ENCODE results near the gene TESK2.
A peak's percentile ranks its signal among the peaks of the same experiment; 100 is the strongest.
"Not testable (repeated sequence)": the region's sequence is repeated elsewhere in the genome, so short reads cannot be mapped to it uniquely, and the experiment has no call there.

Gene TESK2

DNA sequence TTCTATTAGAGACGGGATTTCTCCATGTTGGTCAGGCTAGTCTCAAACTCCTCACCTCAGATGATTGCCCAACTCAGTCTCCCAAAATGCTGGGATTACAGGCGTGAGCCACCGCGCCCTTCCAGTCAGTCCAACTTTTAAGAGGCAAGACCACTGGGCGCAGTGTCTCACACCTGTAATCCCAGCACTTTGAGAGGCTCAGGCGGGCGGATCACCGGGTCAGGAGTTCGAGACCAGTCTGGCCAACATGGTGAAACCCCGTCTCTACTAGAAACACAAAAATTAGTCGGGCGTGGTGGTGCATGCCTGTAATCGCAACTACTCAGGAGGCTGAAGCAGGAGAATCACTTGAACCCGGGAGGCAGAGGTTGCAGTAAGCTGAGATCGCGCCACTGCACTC, 28.8 kb upstream of the TESK2 start:
- not testable (repeated sequence) for H2BK15ac ChIP-seq (replicated peaks; ENCODE audit: low read depth); H3K4ac ChIP-seq (ENCODE audit: low read depth, low read length); H3K4me3 ChIP-seq (ENCODE audit: low read length); DNase-seq; H3K23ac ChIP-seq (ENCODE audit: low read length); H3K56ac ChIP-seq (ENCODE audit: low read length); H3K27me3 ChIP-seq (ENCODE audit: insufficient read depth, low read length, poor library complexity); H3K27ac ChIP-seq (ENCODE audit: low read depth, low read length); H4K8ac ChIP-seq (ENCODE audit: low read depth, low read length); H4K5ac ChIP-seq (ENCODE audit: low read length); H3K18ac ChIP-seq (ENCODE audit: low read length); H2AK5ac ChIP-seq (ENCODE audit: low read length); H3K4me1 ChIP-seq (ENCODE audit: control insufficient read depth, low read depth, low read length); H2BK5ac ChIP-seq (ENCODE audit: low read length); H2BK120ac ChIP-seq (ENCODE audit: low read depth, low read length)
- peak overlapping the region; percentile 26 for H3K4me2 ChIP-seq (ENCODE audit: low read length)
- peaks cover 14% of the 10 kb centered on the region for H3K36me3 ChIP-seq (ENCODE audit: control insufficient read depth, insufficient read depth, low read length)
- peaks cover 11% of the 10 kb centered on the region for H3K79me1 ChIP-seq (ENCODE audit: low read length)
- peaks cover 51% of the 10 kb centered on the region for H3K79me2 ChIP-seq (ENCODE audit: control insufficient read depth, insufficient read depth, low read length)
- WGBS (ENCODE audit: extremely low coverage, insufficient coverage, low lambda C conversion rate) = no CpG with 5 or more reads among the region's 16 CpGs
- H3K9ac ChIP-seq (ENCODE audit: low read length) = peak overlapping the region; percentile 67

DNA sequence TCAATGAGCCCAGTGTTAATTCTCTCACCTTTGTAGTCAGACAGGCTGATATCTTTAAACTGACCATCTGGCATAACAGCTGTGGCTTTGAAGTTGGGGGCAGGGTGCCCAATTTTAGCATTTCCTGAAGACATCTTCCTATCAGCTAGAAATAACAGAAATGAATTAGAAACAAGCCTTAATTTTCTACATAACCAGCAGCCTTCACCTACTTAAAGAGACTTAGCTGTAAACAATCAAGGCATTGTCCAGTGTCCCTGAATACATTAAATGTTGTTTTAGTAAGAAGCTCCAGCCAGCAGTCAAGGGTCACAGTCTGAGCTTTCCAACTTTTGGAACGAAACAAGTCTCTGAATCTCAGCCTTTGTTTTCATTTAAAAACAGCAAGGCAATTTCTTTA, 27.9 kb upstream of the TESK2 start:
- H3K27me3 ChIP-seq (ENCODE audit: insufficient read depth, low read length, poor library complexity) = no peaks in the 10 kb centered on the region
- H3K79me1 ChIP-seq (ENCODE audit: low read length) = peaks cover 11% of the 10 kb centered on the region
- no peaks in the 10 kb centered on the region for H3K4me1 ChIP-seq (ENCODE audit: control insufficient read depth, low read depth, low read length)
- H3K4me3 ChIP-seq (ENCODE audit: low read length) = no peak overlapping the region
- H2BK120ac ChIP-seq (ENCODE audit: low read depth, low read length) = no peak overlapping the region
- H4K8ac ChIP-seq (ENCODE audit: low read depth, low read length) = no peak overlapping the region
- no peak overlapping the region for H2BK15ac ChIP-seq (replicated peaks; ENCODE audit: low read depth)
- peaks cover 20% of the 10 kb centered on the region for H3K36me3 ChIP-seq (ENCODE audit: control insufficient read depth, insufficient read depth, low read length)
- no peak overlapping the region for H2AK5ac ChIP-seq (ENCODE audit: low read length)
- no peak overlapping the region for H3K4ac ChIP-seq (ENCODE audit: low read depth, low read length)
- no peak overlapping the region for H3K18ac ChIP-seq (ENCODE audit: low read length)
- H4K5ac ChIP-seq (ENCODE audit: low read length) = no peak overlapping the region
- no CpG with 5 or more reads among the region's 1 CpG for WGBS (ENCODE audit: extremely low coverage, insufficient coverage, low lambda C conversion rate)
- H2BK5ac ChIP-seq (ENCODE audit: low read length) = no peak overlapping the region
- no peak for DNase-seq
- no peak overlapping the region for H3K23ac ChIP-seq (ENCODE audit: low read length)
- no peak overlapping the region for H3K27ac ChIP-seq (ENCODE audit: low read depth, low read length)
- H3K79me2 ChIP-seq (ENCODE audit: control insufficient read depth, insufficient read depth, low read length) = peaks cover 51% of the 10 kb centered on the region
- no peak overlapping the region for H3K56ac ChIP-seq (ENCODE audit: low read length)
- peak overlapping the region; percentile 12 for H3K9ac ChIP-seq (ENCODE audit: low read length)
- peak overlapping the region; percentile 9 for H3K4me2 ChIP-seq (ENCODE audit: low read length)

DNA sequence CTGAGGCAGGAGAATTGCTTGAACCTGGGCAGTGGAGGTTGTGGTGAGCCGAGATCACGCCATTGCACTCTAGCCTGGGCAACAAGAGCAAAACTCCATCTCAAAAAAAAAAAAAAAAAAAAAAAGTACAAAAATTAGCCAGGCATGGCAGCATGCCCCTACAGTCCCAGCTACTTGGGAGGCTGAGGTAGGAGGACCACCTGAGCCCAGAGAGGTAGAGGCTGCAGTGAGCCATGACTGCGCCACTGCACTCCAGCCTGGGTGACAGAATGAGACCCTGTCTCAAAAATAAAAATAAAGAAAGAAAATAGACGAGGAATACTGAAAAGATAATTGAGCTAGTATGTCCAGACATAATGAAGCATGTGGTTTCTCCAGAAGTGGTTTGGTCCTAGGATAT, 27.4 kb upstream of the TESK2 start:
- not testable (repeated sequence) for H3K4me2 ChIP-seq (ENCODE audit: low read length); DNase-seq; H3K23ac ChIP-seq (ENCODE audit: low read length); H3K9ac ChIP-seq (ENCODE audit: low read length); H3K56ac ChIP-seq (ENCODE audit: low read length); H2BK5ac ChIP-seq (ENCODE audit: low read length); H4K8ac ChIP-seq (ENCODE audit: low read depth, low read length); H3K4me1 ChIP-seq (ENCODE audit: control insufficient read depth, low read depth, low read length); H3K18ac ChIP-seq (ENCODE audit: low read length); H3K27ac ChIP-seq (ENCODE audit: low read depth, low read length); H4K5ac ChIP-seq (ENCODE audit: low read length); H2AK5ac ChIP-seq (ENCODE audit: low read length); H3K4ac ChIP-seq (ENCODE audit: low read depth, low read length); H3K4me3 ChIP-seq (ENCODE audit: low read length); H2BK120ac ChIP-seq (ENCODE audit: low read depth, low read length); H2BK15ac ChIP-seq (replicated peaks; ENCODE audit: low read depth); H3K27me3 ChIP-seq (ENCODE audit: insufficient read depth, low read length, poor library complexity)
- H3K36me3 ChIP-seq (ENCODE audit: control insufficient read depth, insufficient read depth, low read length) = peaks cover 25% of the 10 kb centered on the region
- H3K79me2 ChIP-seq (ENCODE audit: control insufficient read depth, insufficient read depth, low read length) = peaks cover 51% of the 10 kb centered on the region
- H3K79me1 ChIP-seq (ENCODE audit: low read length) = peaks cover 11% of the 10 kb centered on the region
- WGBS (ENCODE audit: extremely low coverage, insufficient coverage, low lambda C conversion rate) = no CpG with 5 or more reads among the region's 4 CpGs

- Histone ChIP-seq H3K4me3 (ENCODE audit: low read length) (no peak overlapping the region), H4K5ac (ENCODE audit: low read length) (no peak overlapping the region), H3K9ac (ENCODE audit: low read length) (no peak overlapping the region), H3K27me3 (ENCODE audit: insufficient read depth, low read length, poor library complexity) (no peaks in the 10 kb centered on the region), H2AK5ac (ENCODE audit: low read length) (no peak overlapping the region), H3K27ac (ENCODE audit: low read depth, low read length) (no peak overlapping the region), H2BK15ac (replicated peaks; ENCODE audit: low read depth) (no peak overlapping the region), H3K56ac (ENCODE audit: low read length) (no peak overlapping the region), H3K23ac (ENCODE audit: low read length) (no peak overlapping the region), H3K18ac (ENCODE audit: low read length) (no peak overlapping the region), H3K4me2 (ENCODE audit: low read length) (no peak overlapping the region), H3K4ac (ENCODE audit: low read depth, low read length) (no peak overlapping the region), H3K79me1 (ENCODE audit: low read length) (peaks cover 11% of the 10 kb centered on the region), H3K79me2 (ENCODE audit: control insufficient read depth, insufficient read depth, low read length) (peaks cover 48% of the 10 kb centered on the region), H2BK120ac (ENCODE audit: low read depth, low read length) (no peak overlapping the region), H3K4me1 (ENCODE audit: control insufficient read depth, low read depth, low read length) (no peaks in the 10 kb centered on the region), H4K8ac (ENCODE audit: low read depth, low read length) (no peak overlapping the region), H3K36me3 (ENCODE audit: control insufficient read depth, insufficient read depth, low read length) (peaks cover 25% of the 10 kb centered on the region), H2BK5ac (ENCODE audit: low read length) (no peak overlapping the region)
- no peak for DNase-seq
- WGBS (ENCODE audit: extremely low coverage, insufficient coverage, low lambda C conversion rate) = no CpG with 5 or more reads among the region's 4 CpGs
These were observed 25.5 kb upstream of the TESK2 start for GRCh38 chr1:45516465-45516864.

- H2BK5ac ChIP-seq (ENCODE audit: low read length) = no peak overlapping the region
- no peak overlapping the region for H3K4me2 ChIP-seq (ENCODE audit: low read length)
- H3K4me1 ChIP-seq (ENCODE audit: control insufficient read depth, low read depth, low read length) = no peaks in the 10 kb centered on the region
- H2AK5ac ChIP-seq (ENCODE audit: low read length) = no peak overlapping the region
- no peaks in the 10 kb centered on the region for H3K27me3 ChIP-seq (ENCODE audit: insufficient read depth, low read length, poor library complexity)
- H2BK15ac ChIP-seq (replicated peaks; ENCODE audit: low read depth) = no peak overlapping the region
- no peak overlapping the region for H3K4ac ChIP-seq (ENCODE audit: low read depth, low read length)
- H3K4me3 ChIP-seq (ENCODE audit: low read length) = no peak overlapping the region
- H3K79me1 ChIP-seq (ENCODE audit: low read length) = peaks cover 11% of the 10 kb centered on the region
- no CpG with 5 or more reads among the region's 3 CpGs for WGBS (ENCODE audit: extremely low coverage, insufficient coverage, low lambda C conversion rate)
- no peak overlapping the region for H3K9ac ChIP-seq (ENCODE audit: low read length)
- no peak overlapping the region for H4K5ac ChIP-seq (ENCODE audit: low read length)
- peaks cover 26% of the 10 kb centered on the region for H3K36me3 ChIP-seq (ENCODE audit: control insufficient read depth, insufficient read depth, low read length)
- H3K18ac ChIP-seq (ENCODE audit: low read length) = no peak overlapping the region
- H3K56ac ChIP-seq (ENCODE audit: low read length) = no peak overlapping the region
- no peak overlapping the region for H2BK120ac ChIP-seq (ENCODE audit: low read depth, low read length)
- H3K27ac ChIP-seq (ENCODE audit: low read depth, low read length) = no peak overlapping the region
- no peak overlapping the region for H3K23ac ChIP-seq (ENCODE audit: low read length)
- H4K8ac ChIP-seq (ENCODE audit: low read depth, low read length) = no peak overlapping the region
- DNase-seq = no peak
- peaks cover 44% of the 10 kb centered on the region for H3K79me2 ChIP-seq (ENCODE audit: control insufficient read depth, insufficient read depth, low read length)
These were observed 25.1 kb upstream of the TESK2 start for GRCh38 chr1:45516036-45516435.

- not testable (repeated sequence) for H3K56ac ChIP-seq (ENCODE audit: low read length); H3K4me3 ChIP-seq (ENCODE audit: low read length); DNase-seq; H2AK5ac ChIP-seq (ENCODE audit: low read length); H3K27ac ChIP-seq (ENCODE audit: low read depth, low read length); H4K8ac ChIP-seq (ENCODE audit: low read depth, low read length); H4K5ac ChIP-seq (ENCODE audit: low read length); H3K18ac ChIP-seq (ENCODE audit: low read length); H3K4me1 ChIP-seq (ENCODE audit: control insufficient read depth, low read depth, low read length); H3K4ac ChIP-seq (ENCODE audit: low read depth, low read length); H3K4me2 ChIP-seq (ENCODE audit: low read length); H3K23ac ChIP-seq (ENCODE audit: low read length); H3K9ac ChIP-seq (ENCODE audit: low read length); H2BK5ac ChIP-seq (ENCODE audit: low read length); H2BK15ac ChIP-seq (replicated peaks; ENCODE audit: low read depth); H2BK120ac ChIP-seq (ENCODE audit: low read depth, low read length); H3K27me3 ChIP-seq (ENCODE audit: insufficient read depth, low read length, poor library complexity)
- H3K79me2 ChIP-seq (ENCODE audit: control insufficient read depth, insufficient read depth, low read length) = peaks cover 21% of the 10 kb centered on the region
- no CpG with 5 or more reads among the region's 9 CpGs for WGBS (ENCODE audit: extremely low coverage, insufficient coverage, low lambda C conversion rate)
- H3K79me1 ChIP-seq (ENCODE audit: low read length) = peaks cover 11% of the 10 kb centered on the region
- peaks cover 35% of the 10 kb centered on the region for H3K36me3 ChIP-seq (ENCODE audit: control insufficient read depth, insufficient read depth, low read length)
These were observed 22.7 kb upstream of the TESK2 start for GRCh38 chr1:45513532-45514260.
